GM18511 (cell line): ENCODE results near the gene DSTYK.

ENCODE experiments used
- ATAC-seq: cut with Tn5 transposase; IDR thresholded peaks from one replicate; pipeline ENCODE4 v1.9.1; 2021; ENCODE audit warnings: mild to moderate bottlenecking, moderate library complexity; ENCODE audit not compliant: unreplicated experiment

DSTYK gene

GRCh38 chr1:205225901-205226765, 14.6 kb upstream of the DSTYK start:
- no peak for ATAC-seq

GRCh38 chr1:205224736-205225135, 13.2 kb upstream of the DSTYK start:
- ATAC-seq, result no peak

GRCh38 chr1:205220421-205220820, 8.9 kb upstream of the DSTYK start:
- ATAC-seq, result no peak

GRCh38 chr1:205217418-205217817, 5.9 kb upstream of the DSTYK start:
- ATAC-seq, result no peak

- ATAC-seq, result no peak
Observed at GRCh38 chr1:205216588-205216987, 5.1 kb upstream of the DSTYK start.

GRCh38 chr1:205214756-205215155, 3.3 kb upstream of the DSTYK start:
- ATAC-seq, result no peak

- ATAC-seq, result peak; percentile 26
Observed at GRCh38 chr1:205211839-205212536, 486 bp upstream of the DSTYK start.

- ATAC-seq, result no peak
Observed at GRCh38 chr1:205210756-205211168, 740 bp downstream of the DSTYK start.

- no peak for ATAC-seq
Observed at GRCh38 chr1:205208811-205209210, 2.7 kb downstream of the DSTYK start.

- ATAC-seq, result no peak
Observed at GRCh38 chr1:205205055-205205454, 6.4 kb downstream of the DSTYK start.

- ATAC-seq, result no peak
Observed at GRCh38 chr1:205204552-205204951, 7.0 kb downstream of the DSTYK start.

- ATAC-seq, result no peak
Observed at GRCh38 chr1:205199931-205200299, 11.6 kb downstream of the DSTYK start.

- no peak for ATAC-seq
Observed at GRCh38 chr1:205199090-205199930, 12.2 kb downstream of the DSTYK start.

GRCh38 chr1:205192287-205192686, 19.2 kb downstream of the DSTYK start:
- ATAC-seq, result no peak

- no peak for ATAC-seq
Observed at GRCh38 chr1:205191622-205192021, 19.9 kb downstream of the DSTYK start.

GRCh38 chr1:205190845-205191577, 20.5 kb downstream of the DSTYK start:
- ATAC-seq, result no peak

GRCh38 chr1:205189131-205189530, 22.4 kb downstream of the DSTYK start:
- ATAC-seq, result no peak

GRCh38 chr1:205188596-205188995, 22.9 kb downstream of the DSTYK start:
- ATAC-seq, result no peak

- no peak for ATAC-seq
Observed at GRCh38 chr1:205188098-205188497, 23.4 kb downstream of the DSTYK start.

GRCh38 chr1:205187420-205187819, 24.1 kb downstream of the DSTYK start:
- ATAC-seq, result no peak

- no peak for ATAC-seq
Observed at GRCh38 chr1:205186191-205186590, 25.3 kb downstream of the DSTYK start.
